KG1 (cell line): ENCODE data around the gene GBA2.

Experiments
- DNase-seq: peaks from one replicate; lab custom pipeline; 2025; lab: John Stamatoyannopoulos, UW

GBA2 gene

DNA sequence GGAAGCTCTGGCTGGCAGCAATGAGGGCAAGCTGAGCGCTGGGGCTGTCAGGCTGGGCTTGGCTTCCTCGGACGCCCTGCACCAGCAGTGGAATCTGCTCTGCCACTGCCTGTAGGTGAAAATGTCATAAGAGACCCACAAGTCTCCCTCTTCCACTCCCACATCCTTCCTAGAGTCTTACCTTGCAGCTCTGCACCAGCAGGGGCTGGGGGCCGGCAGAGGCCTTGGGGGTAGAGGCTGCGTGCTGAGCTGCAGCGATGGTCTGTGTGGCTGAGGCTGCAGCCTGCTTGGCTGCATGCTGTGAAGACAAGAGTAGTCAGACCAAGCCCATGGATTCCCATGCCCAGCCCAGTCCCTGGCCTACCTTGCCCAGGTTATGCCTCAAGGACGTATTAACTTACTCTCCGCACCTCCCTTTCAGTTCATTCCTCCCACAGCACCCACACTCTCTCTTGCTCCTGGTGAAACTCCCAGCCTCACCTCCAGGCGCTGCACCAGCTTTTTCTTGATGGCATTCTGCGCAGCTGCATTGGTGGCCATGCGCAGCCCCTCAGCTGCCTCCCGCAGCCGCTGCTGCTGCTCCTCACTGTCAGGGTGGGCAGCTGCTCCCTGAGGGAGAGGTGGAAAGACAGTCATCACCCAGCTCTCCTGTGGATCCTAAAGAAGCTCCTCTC is 34.3 kb downstream of the GBA2 start:
- no peak for DNase-seq

DNA sequence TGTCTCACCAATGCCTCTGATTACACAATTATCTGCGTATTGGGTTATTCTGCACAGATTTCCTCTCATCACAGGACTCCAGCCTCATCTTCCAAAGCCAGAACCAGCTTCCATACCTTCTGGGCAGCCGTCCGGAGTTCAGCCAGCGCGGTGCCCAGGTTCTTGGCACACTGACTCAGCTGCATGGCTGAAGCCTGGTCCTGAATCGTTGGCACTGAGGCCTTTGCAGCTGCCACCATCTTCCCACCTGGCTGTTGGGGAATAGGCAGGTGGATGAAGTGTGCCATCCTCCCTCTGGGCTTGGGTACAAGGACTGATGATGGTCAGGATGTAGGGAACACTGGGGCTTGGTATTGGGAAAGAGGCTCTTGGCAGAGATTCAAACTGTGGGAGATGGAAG is 34.9 kb downstream of the GBA2 start:
- DNase-seq = no peak

DNA sequence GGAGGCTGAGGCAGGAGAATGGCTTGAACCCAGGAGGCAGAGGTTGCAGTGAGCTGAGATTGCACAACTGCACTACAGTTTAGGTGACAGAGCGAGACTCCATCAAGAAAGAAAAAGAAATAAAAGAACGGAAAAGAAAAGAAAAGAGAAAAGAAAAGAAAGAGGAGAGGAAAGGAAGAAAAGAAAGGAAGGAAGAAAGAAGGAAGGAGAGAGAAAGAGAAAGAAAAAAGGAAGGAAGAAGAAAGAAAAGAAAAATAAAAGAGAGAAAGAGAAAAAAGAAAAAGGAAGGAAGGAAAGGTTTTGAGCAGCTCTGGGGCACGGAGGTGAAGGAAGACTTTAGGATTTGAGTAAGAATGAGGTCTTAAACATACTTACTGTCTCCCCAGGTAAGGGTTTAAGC is 35.5 kb downstream of the GBA2 start:
- DNase-seq = no peak

DNA sequence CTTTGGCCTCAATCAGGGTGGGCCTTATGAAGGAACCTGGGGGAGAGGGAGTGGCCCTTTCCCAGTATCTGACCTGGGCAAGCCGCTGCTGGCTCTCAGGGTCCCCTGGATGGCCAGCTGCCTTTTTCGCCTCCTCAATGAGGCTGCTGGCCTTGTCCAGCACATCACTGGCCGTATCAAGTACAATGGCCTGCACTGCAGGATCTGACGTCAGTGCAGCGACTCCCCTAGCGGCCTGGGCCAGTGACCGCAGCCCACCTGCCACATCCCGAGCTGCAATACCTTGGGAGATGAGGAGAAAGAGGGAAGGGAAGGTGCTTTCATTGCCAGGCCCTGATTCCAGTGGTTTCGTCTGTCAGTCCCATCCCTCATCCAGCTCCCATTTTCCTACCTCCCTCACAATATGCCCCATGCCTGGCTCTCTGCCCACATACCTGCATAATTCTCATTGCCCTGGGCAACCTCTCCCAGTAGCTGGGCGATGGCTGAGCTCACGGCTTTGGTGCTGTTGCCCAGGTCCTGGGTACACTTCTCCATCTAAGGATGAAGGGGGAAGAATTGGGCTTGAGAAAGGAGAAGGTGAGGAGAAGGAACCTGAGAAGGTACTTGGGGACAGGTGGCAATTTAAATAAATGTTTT is 36.1 kb downstream of the GBA2 start:
- no peak for DNase-seq

DNA sequence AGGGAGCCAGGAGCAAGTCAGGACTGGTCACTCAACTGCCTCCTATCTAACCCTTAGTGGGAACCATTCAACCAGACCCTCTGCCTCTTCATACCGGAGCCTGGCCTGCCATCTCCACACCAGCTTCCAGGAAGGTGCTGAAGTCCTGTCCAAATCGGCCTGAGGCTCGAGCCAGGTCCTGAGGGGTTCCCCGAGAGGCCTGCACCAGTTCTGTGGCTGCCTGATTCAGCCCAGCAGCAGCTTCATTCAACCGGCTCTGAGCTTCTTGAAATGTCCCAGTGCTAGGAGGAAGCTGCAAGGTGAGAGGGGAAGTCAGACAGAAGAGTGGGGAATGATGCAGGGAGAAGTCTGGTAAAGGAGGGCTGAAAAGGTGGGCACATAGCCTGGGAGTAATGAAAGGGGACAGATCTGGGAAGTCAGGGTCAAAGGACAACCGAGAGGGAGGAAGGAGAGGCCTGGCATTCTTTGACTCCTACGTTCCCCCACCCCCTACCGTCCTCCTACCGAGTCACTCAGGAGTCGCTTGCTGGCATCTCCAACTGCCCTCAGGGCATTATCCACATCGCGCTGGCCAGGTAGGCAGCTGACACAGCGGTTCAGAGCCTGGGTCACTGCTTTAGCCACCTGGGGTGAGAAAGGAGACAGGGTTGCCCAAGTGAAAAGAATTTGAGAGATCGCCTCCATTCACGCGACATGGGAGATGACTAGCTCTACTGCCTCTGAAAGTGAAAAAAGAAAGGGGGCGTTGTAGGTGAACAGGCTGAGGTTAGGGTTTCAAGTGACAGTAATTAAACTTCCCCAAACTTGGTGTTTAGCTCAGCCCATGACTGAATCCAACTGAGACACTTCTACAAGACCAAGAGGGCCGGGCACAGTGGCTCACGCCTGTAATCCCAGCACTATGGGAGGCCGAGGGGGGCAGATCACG is 37.3 kb downstream of the GBA2 start:
- DNase-seq = no peak

DNA sequence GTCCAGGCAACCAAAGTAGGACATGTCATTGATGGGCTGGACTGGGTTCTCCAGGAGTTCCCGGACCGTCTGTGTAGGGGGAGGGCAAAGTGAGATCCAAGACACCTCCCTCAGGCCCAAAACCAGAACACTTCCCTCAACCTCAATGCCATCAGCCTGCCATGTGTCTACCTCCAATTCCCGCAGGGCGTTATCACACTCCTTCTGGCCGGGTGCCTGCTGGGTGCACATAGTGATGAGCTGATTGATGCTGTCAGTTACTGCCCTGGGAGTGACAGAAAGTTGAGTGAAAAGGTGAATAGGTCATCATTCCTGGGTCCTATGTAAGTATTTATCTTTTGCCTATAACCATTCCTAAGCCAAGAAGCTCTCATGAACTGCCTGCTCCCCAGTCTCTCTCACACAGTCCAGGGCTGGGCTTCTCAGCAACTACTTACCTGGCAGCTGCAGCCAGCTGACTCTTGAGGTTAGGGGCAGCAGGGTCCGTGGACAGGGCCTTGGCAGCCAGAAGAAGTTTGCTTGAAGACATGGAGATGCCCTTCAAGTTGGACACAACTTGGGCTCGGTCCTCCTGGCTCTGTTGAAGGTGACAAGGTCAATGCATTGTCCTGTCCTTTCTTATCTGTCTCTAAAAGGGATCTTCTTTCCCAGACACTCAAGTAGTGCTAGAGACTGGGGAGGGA is 38.1 kb downstream of the GBA2 start:
- no peak for DNase-seq

DNA sequence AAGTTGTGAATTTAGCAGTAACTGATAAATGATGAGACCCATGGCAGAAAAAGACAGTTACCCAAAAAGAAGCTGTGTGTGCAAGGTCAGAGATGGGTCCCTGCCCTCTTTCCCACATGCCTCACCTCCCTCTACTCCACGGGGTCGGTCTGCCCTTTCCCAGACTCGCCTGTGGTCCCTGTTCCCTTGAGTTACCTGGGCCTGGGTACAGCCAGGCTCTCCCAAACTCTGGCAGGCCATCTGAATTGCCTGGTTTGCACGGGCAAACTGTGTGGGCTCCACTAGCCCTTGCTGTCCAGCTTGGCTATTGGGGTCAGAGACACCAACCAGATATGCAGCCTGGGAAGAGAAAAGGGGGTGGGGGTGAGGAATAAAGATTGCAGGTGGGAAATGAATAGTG is 40.9 kb downstream of the GBA2 start:
- DNase-seq = no peak

DNA sequence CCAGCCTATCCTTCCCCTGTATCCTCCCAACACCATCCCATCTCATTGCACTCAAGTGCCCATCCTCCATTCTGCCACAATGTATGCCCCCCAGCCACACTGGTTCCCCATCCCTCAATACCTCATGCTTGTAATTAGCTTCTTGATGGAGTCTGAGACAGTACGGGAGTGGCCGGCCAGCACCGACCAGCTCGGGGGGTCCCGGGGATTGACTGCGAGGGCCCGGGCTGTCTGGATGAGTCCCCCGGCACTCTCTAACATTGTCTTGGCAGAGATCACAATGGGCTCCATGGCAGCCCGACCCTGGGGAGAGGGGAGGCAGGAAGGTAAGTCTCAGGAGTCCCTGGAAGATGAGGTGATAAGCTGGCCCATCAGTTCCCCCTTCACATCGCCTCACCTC is 42.1 kb downstream of the GBA2 start:
- DNase-seq = no peak

DNA sequence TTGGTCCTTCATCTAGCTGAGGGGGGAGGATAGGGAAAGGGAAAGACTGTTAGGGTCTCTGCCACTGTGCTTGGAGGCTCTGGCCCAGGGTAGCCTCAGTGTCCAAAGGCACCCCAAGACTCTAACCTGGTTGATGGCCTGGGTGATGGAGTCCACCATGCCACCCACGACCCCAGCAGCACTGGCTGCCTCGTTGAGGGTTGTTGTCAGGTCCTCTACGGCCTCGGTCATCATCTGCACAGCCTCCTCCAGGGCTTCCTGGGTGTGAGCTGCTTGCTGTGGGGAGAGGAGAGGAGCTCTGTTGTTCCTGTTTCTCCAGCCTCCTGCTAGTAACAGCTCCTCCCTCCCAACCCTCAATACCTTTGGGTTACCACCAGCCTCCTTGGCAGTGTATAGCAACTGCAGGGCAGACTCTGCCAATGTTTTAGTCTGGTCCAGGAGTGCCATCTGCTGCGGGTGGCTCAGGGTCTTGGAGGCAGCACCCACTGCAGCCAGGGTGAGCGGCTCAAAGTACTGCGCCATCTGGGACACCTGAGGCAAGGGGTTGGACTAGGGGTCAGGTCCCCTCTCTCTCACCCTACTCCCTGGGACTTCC is 43.1 kb downstream of the GBA2 start:
- no peak for DNase-seq

DNA sequence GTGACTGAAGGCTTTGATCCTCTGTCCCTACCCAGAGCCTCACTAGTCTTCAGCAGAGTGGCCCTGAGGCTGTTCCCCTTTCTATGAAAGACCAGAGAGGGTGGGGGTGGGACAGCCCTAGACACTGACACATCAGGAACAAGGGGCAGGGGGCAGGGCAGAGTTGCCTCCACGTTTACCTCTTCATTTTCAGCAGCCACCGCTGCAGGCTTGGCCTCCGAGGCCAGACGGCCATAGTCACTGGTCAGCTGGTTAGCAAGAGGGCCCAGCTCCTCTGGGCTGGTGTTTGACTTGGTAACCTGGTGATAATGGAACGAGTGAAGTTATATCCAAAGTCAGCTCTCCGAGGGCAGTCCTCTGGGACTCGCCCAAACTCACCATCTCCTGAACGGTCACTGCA is 43.7 kb downstream of the GBA2 start:
- DNase-seq = no peak

DNA sequence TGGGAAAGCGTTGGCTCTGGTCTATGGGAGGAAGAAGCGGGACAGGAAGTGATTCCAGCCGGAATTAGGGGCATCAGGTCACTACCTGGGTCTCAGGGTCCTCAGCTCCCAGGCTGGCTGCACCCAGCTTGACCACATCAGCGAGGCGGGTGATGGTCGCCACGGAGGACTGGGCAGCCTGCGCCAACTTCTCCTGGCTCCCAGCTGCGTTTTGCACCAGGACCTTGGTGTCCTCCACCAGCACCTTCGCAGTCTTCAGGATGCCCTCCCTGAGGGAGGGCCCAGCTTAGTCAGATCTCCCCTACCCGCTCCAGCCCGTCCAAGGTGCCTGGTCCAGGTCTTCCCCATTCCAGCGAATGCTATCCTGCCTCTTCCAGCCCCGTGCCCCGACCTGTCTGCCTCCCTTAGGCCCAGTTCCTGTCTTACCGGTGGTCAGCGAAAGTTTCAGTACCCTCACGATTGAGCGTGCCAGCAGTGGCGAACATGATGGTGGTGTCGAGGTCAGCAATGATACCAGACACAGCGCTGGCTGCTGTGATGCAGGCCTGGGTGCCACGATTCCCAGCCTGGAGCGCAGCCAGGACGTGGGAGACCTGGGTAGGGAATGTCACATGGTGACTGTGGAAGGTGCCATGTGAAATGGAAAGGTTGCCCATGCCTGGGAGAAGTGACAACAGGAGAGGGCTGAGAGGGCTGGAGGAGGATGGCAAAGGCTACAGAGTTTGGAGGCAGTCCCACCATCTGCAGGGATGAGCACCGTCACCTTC is 44.9 kb downstream of the GBA2 start:
- DNase-seq = no peak

DNA sequence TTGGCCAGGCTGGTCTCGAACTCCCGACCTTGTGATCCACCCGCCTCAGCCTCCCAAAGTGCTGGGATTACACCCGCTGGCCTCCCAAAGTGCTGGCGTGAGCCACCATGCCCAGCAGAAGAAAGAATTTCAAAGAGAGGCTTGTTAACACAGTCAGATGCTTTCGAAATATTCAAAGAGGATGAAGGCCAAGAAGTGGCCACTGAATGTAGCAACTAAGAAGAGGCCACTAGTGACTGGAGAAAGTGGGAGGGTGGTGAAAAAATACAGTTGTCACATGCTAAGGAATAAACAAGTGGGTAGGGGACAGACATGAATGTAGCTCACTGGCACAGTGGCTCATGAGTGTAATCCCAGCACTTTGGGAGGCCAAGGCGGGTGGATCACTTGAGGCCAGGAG is 46.3 kb downstream of the GBA2 start:
- DNase-seq = no peak

DNA sequence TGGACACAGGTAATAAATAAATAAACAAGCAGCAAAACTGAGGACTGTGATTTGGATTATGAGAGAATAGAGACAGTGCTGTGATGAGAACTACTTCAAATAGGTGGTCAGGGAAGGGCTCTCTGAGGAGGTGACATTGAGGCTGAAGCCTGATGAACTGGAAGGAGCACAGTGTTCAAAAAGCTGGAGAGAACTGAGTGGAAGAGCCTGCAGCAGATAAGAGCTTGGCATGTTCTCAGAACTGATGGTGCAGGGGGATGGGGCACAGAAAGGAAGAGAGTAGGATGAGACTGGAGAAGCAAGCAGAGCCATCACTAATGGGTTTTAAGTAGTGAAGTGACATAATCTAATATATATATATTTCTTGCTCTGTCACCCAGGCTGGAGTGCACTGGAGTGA is 48.1 kb downstream of the GBA2 start:
- DNase-seq = no peak

DNA sequence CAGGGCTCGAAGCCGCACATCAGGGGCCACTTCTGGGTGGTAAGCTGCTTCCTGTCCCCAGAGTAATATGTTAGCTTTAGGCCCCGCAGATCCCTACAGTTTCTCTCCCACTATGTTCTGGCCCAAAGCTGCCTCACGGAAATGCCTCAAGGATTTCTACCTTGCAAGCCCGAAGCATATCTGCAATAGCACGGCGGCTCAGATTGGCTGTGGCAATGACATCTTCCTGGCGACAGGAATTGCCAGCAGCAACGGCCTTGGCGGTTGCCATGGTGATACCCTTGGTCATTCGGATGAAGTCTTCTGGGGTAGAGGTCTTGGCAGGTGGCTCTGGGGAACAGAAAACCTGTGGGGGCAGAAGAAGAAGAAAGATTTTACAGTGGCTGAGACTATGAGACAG is 49.0 kb downstream of the GBA2 start:
- no peak for DNase-seq

DNA sequence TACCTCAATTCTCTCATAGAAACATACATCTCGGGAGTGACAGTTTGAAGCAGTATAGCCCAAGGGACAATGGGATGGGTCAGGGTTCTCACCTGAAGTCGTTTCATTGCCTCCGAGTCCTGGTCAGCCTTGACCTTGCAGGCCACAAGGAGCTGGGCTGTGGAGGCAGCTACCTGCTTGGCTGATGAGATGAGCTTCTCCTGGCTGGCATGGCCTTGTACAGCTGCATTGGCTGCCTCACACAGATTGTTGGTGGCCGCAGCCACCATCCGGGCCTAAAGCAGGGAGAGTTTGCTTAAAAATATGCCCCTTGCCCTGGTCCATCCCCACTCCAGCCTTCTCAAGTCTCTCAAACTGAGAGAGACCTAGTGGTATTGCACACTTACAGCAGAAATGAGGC is 50.8 kb downstream of the GBA2 start:
- no peak for DNase-seq

DNA sequence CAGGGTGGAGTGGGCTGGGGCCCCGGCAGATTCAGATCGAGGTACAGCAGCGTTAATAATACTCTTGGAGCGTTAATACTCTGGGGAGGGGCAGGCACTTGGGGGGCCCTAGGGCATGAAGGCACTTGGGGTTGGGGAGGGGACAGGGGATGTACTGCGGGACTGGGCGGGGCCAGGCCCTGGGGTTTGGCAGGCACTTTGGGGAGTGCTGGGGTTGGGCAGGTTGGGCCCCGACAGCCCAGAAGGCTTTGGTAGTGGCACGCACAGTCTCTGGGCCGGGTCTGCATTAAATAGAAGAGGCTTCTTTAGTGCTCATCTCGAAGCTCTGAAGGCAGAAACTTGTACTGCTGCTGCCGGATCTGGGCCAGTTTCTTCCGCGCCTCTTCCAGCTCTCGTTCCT is 51.5 kb downstream of the GBA2 start:
- no peak for DNase-seq

DNA sequence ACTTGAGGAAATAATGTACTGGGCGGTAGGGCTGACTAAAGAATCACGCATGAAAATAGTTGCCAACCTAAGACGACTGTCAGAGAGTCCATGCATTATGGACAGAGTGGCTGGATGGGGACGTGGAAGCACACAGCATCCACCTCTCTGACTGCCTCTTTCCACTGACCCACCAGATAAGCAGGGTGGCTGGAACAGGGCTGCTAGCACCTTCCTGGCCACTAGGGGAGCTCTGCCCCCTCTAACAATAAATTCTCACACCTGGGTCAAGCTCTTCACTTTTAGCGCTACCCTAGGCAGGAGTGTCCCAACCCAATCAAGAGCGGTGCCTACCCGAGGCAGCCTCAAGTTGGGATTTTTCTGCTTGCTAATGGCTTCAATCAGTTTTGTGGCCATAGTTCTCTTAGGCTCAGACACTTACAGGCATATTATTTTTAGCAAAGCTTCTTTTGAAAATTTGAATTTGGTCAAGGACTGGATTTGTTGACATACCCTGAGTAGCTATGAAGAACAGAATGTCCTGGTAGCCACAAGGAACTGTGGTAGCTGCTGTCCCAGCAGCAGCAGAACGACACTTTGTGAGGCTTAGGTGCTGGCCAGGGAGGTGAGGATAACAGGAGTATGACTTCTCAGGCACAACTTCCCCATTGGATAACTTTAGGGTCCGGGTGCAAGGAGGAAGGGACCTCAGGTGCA is 52.4 kb downstream of the GBA2 start:
- peak; percentile 20 for DNase-seq

DNA sequence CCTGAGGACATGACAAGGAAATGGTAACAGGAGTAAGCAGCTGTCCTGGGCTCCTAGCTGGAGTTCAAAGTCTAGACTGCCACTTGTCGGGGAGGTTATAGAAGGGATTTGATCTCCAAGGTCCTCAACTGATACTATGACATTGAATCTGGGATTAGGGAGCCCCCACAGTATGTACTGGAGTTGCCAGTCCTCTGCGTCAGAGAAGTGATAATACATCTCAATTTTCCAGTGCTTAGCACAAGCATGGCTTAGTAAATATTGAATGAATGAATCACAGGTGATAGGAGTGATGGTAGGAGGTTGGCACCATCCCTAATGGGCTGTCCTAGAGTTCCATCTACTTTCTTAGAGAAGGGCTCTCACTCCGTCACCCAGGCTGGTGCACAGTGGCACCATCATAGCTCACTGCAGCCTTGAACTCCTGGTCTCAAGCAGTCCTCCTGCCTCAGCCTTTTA is 53.1 kb downstream of the GBA2 start:
- no peak for DNase-seq

DNA sequence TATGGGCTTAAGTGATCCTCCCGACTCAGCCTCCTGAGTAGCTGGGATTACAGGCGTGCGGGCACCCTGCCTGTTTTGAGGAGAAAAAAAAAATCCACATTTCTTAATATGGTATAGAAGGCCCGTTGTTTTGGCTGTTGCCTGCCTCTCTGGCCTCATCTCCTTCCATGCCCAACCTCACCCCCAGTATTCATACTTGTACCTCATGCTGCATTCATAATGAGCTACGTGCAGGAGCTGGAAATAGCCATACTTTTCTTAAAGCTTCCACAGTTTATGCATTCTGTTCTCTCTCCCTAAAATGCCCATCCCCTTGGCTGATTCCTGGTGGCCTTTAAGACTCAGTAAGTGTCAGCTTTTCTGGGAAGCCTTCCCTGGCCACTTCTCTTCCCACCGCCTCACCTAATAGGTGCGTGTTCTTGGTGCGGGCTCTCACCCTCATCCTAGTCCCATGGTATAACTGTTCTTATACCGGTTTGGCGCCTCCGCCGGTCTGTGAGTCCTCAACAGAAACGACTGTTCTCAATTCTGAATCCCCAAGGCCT is 57.2 kb downstream of the GBA2 start:
- DNase-seq = no peak

DNA sequence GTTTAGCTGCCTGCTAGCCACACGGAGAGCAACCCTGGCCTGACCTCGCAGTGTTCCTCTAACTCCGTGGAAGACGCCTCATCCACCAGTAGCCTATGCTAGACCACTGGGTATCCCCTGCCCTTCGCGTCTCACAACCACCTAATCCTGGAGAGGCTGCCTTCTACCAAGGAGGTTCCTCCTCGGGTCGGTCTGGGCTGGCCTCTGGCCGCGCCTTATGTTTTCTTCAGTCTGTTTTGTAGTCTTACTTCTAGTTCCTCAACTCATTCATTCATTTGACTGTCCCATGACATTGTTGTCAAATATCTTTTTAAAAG is 57.7 kb downstream of the GBA2 start:
- no peak for DNase-seq
